Mesendoderm (in vitro differentiated cells): ENCODE results near the gene TPCN1.

Experiments
- DNase-seq: peaks from one replicate; pipeline ENCODE4 v3.0.0; 2013
- H2AK5ac ChIP-seq: 2 replicates; pipeline ENCODE4 v1.6.1; 2013; ENCODE audit warnings: low read length, inconsistent platforms
- H2BK120ac ChIP-seq: 2 replicates; pipeline ENCODE4 v1.6.1; 2013; ENCODE audit warnings: low read depth, mild to moderate bottlenecking, low read length, moderate library complexity, mixed read lengths
- H2BK15ac ChIP-seq: replicated peaks from 2 replicates; pipeline ENCODE4 v1.6.1; 2013; ENCODE audit warnings: low read depth, mild to moderate bottlenecking, moderate library complexity
- H2BK5ac ChIP-seq: 2 replicates; pipeline ENCODE4 v1.6.1; 2013; ENCODE audit warnings: low read length, inconsistent platforms
- H3K18ac ChIP-seq: 2 replicates; pipeline ENCODE4 v1.6.1; 2013; ENCODE audit warnings: mild to moderate bottlenecking, low read length, mixed read lengths
- H3K23ac ChIP-seq: one replicate; pipeline ENCODE4 v1.6.1; 2013; ENCODE audit warnings: low read length
- H3K27ac ChIP-seq: 2 replicates; pipeline ENCODE4 v1.5.1; 2013; ENCODE audit warnings: low read depth, mild to moderate bottlenecking, inconsistent platforms, low read length, moderate library complexity
- H3K27me3 ChIP-seq: 2 replicates; pipeline ENCODE4 v1.6.1; 2013; ENCODE audit warnings: low read length, control low read depth, mild to moderate bottlenecking, inconsistent platforms; ENCODE audit not compliant: insufficient read depth, poor library complexity
- H3K36me3 ChIP-seq: 2 replicates; pipeline ENCODE4 v1.6.1; 2013; ENCODE audit warnings: low read length, inconsistent platforms; ENCODE audit not compliant: control insufficient read depth, insufficient read depth
- H3K4ac ChIP-seq: one replicate; pipeline ENCODE4 v1.6.1; 2013; ENCODE audit warnings: low read depth, mild to moderate bottlenecking, low read length, moderate library complexity
- H3K4me1 ChIP-seq: 2 replicates; pipeline ENCODE4 v1.6.1; 2013; ENCODE audit warnings: low read depth, low read length, inconsistent platforms; ENCODE audit not compliant: control insufficient read depth
- H3K4me2 ChIP-seq: 2 replicates; pipeline ENCODE4 v1.6.1; 2013; ENCODE audit warnings: low read length
- H3K4me3 ChIP-seq: 2 replicates; pipeline ENCODE4 v1.5.1; 2013; ENCODE audit warnings: mild to moderate bottlenecking, low read length
- H3K56ac ChIP-seq: one replicate; pipeline ENCODE4 v1.6.1; 2013; ENCODE audit warnings: low read length
- H3K79me1 ChIP-seq: 2 replicates; pipeline ENCODE4 v1.6.1; 2013; ENCODE audit warnings: low read length, inconsistent platforms
- H3K79me2 ChIP-seq: 2 replicates; pipeline ENCODE4 v1.6.1; 2013; ENCODE audit warnings: mild to moderate bottlenecking, low read length; ENCODE audit not compliant: control insufficient read depth, insufficient read depth
- H3K9ac ChIP-seq: 2 replicates; pipeline ENCODE4 v1.6.1; 2013; ENCODE audit warnings: low read length, inconsistent platforms
- H4K5ac ChIP-seq: one replicate; pipeline ENCODE4 v1.6.1; 2013; ENCODE audit warnings: low read length
- H4K8ac ChIP-seq: one replicate; pipeline ENCODE4 v1.6.1; 2013; ENCODE audit warnings: low read depth, mild to moderate bottlenecking, control low read depth, low read length, moderate library complexity
- WGBS: extraction: QIAGEN DNeasy Blood & Tissue Kit; methylation state at CpG from one replicate; pipeline ENCODE4 v1.1.7; 2013; ENCODE audit warnings: low lambda C conversion rate, missing lambda C conversion rate; ENCODE audit not compliant: insufficient coverage; ENCODE audit errors: extremely low coverage; 5-methylcytosine and 5-hydroxymethylcytosine counted together

TPCN1 gene

GRCh38 chr12:113260636-113261300 lies 39.5 kb downstream of the TPCN1 start:
- DNase-seq: no peak
- no CpG with 5 or more reads among the region's 12 CpGs for WGBS
- no peaks in the 10 kb centered on the region for H3K79me2 ChIP-seq
- no peak overlapping the region for H3K4me2 ChIP-seq
- no peaks in the 10 kb centered on the region for H3K79me1 ChIP-seq
- H4K5ac ChIP-seq: no peak overlapping the region
- no peak overlapping the region for H3K18ac ChIP-seq
- no peak overlapping the region for H3K27ac ChIP-seq
- no peak overlapping the region for H4K8ac ChIP-seq
- no peak overlapping the region for H3K4ac ChIP-seq
- no peak overlapping the region for H2BK5ac ChIP-seq
- no peaks in the 10 kb centered on the region for H3K27me3 ChIP-seq
- no peak overlapping the region for H3K56ac ChIP-seq
- H2BK15ac ChIP-seq: no peak overlapping the region
- no peak overlapping the region for H3K23ac ChIP-seq
- H3K4me1 ChIP-seq: no peaks in the 10 kb centered on the region
- no peaks in the 10 kb centered on the region for H3K36me3 ChIP-seq
- H3K4me3 ChIP-seq: no peak overlapping the region
- H2BK120ac ChIP-seq: no peak overlapping the region
- no peak overlapping the region for H2AK5ac ChIP-seq
- no peak overlapping the region for H3K9ac ChIP-seq

- H3K4ac ChIP-seq: no peak overlapping the region
- no peak overlapping the region for H4K8ac ChIP-seq
- no peak overlapping the region for H2BK5ac ChIP-seq
- no peaks in the 10 kb centered on the region for H3K36me3 ChIP-seq
- no peak for DNase-seq
- no peak overlapping the region for H3K23ac ChIP-seq
- no peaks in the 10 kb centered on the region for H3K27me3 ChIP-seq
- no peaks in the 10 kb centered on the region for H3K79me2 ChIP-seq
- no peak overlapping the region for H3K27ac ChIP-seq
- H3K4me1 ChIP-seq: no peaks in the 10 kb centered on the region
- no CpG with 5 or more reads among the region's 6 CpGs for WGBS
- no peak overlapping the region for H3K18ac ChIP-seq
- H3K4me3 ChIP-seq: no peak overlapping the region
- H3K79me1 ChIP-seq: no peaks in the 10 kb centered on the region
- no peak overlapping the region for H2AK5ac ChIP-seq
- H2BK120ac ChIP-seq: no peak overlapping the region
- no peak overlapping the region for H3K56ac ChIP-seq
- no peak overlapping the region for H4K5ac ChIP-seq
- no peak overlapping the region for H2BK15ac ChIP-seq
- no peak overlapping the region for H3K9ac ChIP-seq
- no peak overlapping the region for H3K4me2 ChIP-seq
Observed at GRCh38 chr12:113261847-113262470, 40.7 kb downstream of the TPCN1 start.

- Histone ChIP-seq H3K18ac (no peak overlapping the region), H3K4me3 (no peak overlapping the region), H2BK5ac (no peak overlapping the region), H3K4ac (no peak overlapping the region), H3K4me2 (no peak overlapping the region), H3K27ac (no peak overlapping the region), H3K36me3 (no peaks in the 10 kb centered on the region), H4K8ac (no peak overlapping the region), H3K9ac (no peak overlapping the region), H2BK120ac (no peak overlapping the region), H2BK15ac (no peak overlapping the region), H3K56ac (no peak overlapping the region), H3K79me1 (no peaks in the 10 kb centered on the region), H4K5ac (no peak overlapping the region), H3K4me1 (no peaks in the 10 kb centered on the region), H3K79me2 (no peaks in the 10 kb centered on the region), H3K23ac (no peak overlapping the region), H3K27me3 (no peaks in the 10 kb centered on the region), H2AK5ac (no peak overlapping the region)
- DNase-seq: no peak
Observed at GRCh38 chr12:113262710-113263109, 41.4 kb downstream of the TPCN1 start.

GRCh38 chr12:113263431-113263963 lies 42.2 kb downstream of the TPCN1 start:
- Histone ChIP-seq H3K4me1 (no peaks in the 10 kb centered on the region), H3K23ac (no peak overlapping the region), H3K27me3 (no peaks in the 10 kb centered on the region), H3K4ac (no peak overlapping the region), H2BK5ac (no peak overlapping the region), H3K56ac (no peak overlapping the region), H2BK120ac (no peak overlapping the region), H3K4me3 (no peak overlapping the region), H3K18ac (no peak overlapping the region), H2AK5ac (no peak overlapping the region), H4K8ac (no peak overlapping the region), H3K79me2 (no peaks in the 10 kb centered on the region), H3K36me3 (no peaks in the 10 kb centered on the region), H3K9ac (no peak overlapping the region), H3K27ac (no peak overlapping the region), H3K79me1 (no peaks in the 10 kb centered on the region), H3K4me2 (no peak overlapping the region), H4K5ac (no peak overlapping the region), H2BK15ac (no peak overlapping the region)
- DNase-seq: no peak
- WGBS: no CpG with 5 or more reads among the region's 9 CpGs

GRCh38 chr12:113266106-113266895 lies 45.0 kb downstream of the TPCN1 start:
- H3K4me3 ChIP-seq: no peak overlapping the region
- H2BK15ac ChIP-seq: no peak overlapping the region
- no peak overlapping the region for H2AK5ac ChIP-seq
- no peak overlapping the region for H3K18ac ChIP-seq
- H3K4me1 ChIP-seq: no peaks in the 10 kb centered on the region
- H4K8ac ChIP-seq: no peak overlapping the region
- H4K5ac ChIP-seq: no peak overlapping the region
- no peaks in the 10 kb centered on the region for H3K79me2 ChIP-seq
- no peaks in the 10 kb centered on the region for H3K79me1 ChIP-seq
- H3K27me3 ChIP-seq: no peaks in the 10 kb centered on the region
- no CpG with 5 or more reads among the region's 23 CpGs for WGBS
- no peak overlapping the region for H2BK120ac ChIP-seq
- no peak overlapping the region for H3K4ac ChIP-seq
- H3K27ac ChIP-seq: no peak overlapping the region
- H3K23ac ChIP-seq: no peak overlapping the region
- H3K36me3 ChIP-seq: no peaks in the 10 kb centered on the region
- no peak overlapping the region for H3K4me2 ChIP-seq
- no peak for DNase-seq
- no peak overlapping the region for H2BK5ac ChIP-seq
- no peak overlapping the region for H3K9ac ChIP-seq
- no peak overlapping the region for H3K56ac ChIP-seq
